ENCODE measurements around the gene FAM3C.

FAM3C gene

DNA sequence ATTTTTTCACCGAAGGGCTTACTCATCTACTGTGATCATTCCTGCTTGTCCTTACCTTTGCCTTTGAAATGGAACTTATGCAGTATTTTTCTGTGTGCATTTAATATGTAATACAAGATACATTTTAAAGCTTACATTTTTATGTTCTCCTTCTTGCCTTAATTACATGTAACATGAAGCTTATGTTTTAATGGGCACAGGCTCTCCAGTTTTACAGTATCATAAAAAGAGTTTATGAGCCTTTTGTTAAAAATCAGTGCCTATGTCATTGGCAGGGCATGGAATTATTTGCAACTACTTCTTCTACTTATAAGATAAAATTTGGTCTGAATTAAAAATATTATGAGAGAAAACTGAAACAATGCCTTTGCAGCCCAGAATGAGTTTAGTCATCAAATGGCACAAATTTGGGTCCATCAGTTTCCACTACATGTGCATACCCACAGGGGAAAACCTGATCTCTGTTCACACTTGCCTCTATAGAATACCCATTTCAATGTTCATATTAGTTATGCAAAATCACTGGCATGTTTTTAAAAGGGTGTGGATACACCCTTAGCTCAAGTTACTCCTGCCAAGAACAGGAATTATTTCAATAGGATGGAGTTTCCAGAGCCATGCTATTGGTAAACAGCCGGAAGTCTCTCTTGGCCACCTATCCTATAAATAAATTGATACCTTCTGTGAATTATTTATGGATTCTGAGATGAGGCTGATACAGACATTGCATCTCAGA, 95.3 kb downstream of the FAM3C start:
- DNase-seq (ENCODE audit: low read depth in 3 of 3), result no peak
